DMS 273 (cell line): Measurements from ENCODE around the gene CCL14.
A peak's percentile ranks its signal among the peaks of the same experiment; 100 is the strongest.

Experiments
- DNase-seq: peaks from one replicate; lab custom pipeline; 2025; ENCODE audit not compliant: unreplicated experiment; lab: John Stamatoyannopoulos, UW

Gene CCL14

DNA sequence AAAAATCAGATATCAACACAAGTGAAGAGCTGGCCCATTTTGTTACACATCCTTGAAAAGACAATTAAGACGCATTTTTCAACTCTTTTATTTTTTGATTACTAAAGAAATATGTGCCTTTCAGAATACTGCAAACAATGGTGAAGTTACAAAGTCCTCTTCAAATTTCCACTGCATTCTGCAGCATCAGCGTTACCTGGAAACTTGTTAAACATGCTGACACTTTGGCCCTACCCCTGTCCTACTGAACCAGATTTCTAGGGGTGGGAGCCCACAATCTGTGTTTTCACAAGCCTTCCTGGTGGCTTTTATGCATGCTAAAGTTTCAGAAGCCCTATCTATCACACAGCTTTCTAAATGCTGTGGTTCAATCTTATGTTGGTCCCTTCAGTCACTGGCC, 4.5 kb upstream of the CCL14 start:
- no peak for DNase-seq

GRCh38 chr17:35988164-35988563, 1.6 kb upstream of the CCL14 start:
- DNase-seq = no peak

DNA sequence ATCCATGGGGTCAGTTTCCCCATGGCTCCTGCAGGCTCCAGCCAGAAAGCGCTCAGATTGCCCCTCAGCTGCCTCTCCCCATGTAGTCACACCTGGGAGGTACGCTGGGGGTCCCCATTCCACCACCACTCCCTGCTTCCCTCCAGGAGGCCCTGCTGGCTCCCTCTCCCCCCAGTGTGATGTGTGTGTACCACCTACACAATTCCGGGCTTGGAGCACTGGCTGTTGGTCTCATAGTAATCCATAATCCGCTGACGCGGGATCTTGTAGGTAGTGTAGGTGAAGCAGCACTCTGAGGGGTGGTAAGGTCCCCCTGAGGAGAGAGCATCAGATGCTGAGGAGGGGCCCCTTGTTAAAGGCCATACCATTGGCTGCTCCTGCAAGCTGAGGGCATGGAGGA, 2.4 kb downstream of the CCL14 start:
- DNase-seq = no peak

- DNase-seq = no peak
Measured at GRCh38 chr17:35982409-35983191, 3.9 kb downstream of the CCL14 start.

DNA sequence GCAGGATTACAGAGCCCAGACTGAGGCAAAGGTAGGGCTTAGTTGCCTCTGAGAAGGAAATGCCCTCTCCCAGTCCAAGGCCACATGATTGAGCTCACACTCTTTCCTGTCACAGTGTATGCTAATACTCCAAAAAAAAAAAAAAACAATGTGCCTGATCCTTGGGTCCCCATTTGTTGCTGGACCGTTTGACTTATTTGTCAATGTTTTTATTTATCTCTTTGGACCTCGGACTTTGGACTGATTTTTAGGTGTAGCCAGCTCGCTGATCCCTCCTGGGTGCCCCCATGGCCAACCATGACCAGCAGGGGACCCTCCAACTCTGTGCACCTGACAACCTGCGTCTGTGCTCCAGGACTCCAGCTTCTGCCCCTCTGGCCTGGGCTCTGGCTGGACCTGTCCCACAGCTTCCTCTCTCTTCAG, 4.6 kb downstream of the CCL14 start:
- DNase-seq = no peak

- no peak for DNase-seq
Measured at GRCh38 chr17:35981246-35981645, 5.3 kb downstream of the CCL14 start, which contains the start of gene CCL16. TSS of gene CCL16 (minus strand) at chr17:35981497. CDS start at chr17:35981420, 77 bp downstream.

- no peak for DNase-seq
Measured at GRCh38 chr17:35978346-35978745, 8.2 kb downstream of the CCL14 start.

DNA sequence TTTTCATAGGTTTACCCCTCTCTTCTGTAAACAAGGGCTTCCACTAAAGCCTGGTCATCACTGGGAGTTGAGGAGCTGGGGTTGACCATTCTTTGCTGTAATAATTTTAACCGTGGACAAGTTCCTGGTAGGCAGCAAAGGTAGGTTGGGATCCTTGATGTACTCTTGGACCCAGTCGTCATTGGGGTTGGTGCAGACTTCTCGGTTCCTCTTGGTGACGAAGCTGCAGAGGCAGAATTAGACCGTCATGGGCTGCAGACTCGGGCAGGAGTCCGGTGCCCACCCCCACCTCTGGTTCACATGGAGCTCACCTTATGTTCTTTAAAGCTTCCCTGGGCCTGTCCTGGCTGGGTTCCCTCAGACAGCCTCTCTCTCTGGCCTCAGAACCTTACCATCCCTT, 9.0 kb downstream of the CCL14 start:
- no peak for DNase-seq

GRCh38 chr17:35973333-35974260, 12.9 kb downstream of the CCL14 start:
- no peak for DNase-seq

DNA sequence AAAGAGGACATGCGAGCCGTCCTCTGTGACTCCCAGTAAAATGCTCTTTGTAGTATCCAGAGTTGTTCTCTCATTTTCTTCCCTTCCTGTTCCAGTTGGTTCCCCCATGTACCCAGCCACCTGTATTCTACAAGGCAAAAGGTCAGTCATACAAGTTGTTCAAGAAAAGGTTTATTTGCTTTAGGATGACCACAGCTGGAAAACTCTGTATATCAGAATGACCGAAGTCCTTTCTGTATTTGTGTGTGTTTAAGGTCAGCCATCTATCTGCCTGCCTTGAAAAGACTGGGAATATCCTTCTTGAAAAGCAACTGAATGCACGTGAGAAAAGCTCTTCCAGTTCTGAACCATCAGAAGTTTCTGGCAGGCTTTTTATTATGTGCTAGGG, 13.6 kb downstream of the CCL14 start:
- no peak for DNase-seq

DNA sequence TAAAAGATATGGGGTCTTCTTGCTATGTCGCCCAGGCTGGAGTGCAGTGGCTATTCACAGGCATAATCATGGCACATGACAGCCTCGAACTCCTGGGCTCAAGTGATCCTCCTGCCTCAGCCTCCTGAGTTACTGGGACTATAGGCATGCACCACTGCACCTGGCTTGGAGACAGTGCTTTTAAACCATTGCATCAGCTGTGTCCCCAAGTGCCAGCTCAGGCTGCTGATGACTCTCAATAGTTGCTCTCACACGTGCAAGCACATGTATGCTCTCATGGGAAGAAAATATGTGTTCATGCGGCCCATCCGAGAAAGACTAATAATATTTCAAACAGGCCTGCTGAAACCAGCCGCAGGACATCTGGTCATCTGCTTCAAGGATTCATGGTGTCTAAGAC, 14.0 kb downstream of the CCL14 start:
- DNase-seq = no peak

DNA sequence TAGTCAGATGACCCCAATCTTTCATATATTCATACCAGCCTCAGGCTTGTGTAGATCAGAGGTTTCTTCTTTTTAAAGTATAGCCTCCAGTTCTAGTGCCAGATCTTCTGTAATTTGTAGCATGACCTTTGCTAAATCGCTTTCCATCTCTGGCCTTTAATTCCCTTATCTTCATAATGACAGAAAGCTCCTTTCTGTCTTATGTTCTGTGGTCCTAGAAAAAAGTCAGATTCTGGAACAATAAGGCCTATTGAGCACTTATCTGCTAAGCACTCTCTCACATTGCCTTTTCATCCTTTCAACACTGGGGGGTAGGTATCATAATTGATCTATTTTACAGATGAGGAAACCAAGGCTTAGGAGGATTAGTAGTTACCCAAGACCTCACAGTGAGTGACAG, 14.5 kb downstream of the CCL14 start:
- DNase-seq = no peak

DNA sequence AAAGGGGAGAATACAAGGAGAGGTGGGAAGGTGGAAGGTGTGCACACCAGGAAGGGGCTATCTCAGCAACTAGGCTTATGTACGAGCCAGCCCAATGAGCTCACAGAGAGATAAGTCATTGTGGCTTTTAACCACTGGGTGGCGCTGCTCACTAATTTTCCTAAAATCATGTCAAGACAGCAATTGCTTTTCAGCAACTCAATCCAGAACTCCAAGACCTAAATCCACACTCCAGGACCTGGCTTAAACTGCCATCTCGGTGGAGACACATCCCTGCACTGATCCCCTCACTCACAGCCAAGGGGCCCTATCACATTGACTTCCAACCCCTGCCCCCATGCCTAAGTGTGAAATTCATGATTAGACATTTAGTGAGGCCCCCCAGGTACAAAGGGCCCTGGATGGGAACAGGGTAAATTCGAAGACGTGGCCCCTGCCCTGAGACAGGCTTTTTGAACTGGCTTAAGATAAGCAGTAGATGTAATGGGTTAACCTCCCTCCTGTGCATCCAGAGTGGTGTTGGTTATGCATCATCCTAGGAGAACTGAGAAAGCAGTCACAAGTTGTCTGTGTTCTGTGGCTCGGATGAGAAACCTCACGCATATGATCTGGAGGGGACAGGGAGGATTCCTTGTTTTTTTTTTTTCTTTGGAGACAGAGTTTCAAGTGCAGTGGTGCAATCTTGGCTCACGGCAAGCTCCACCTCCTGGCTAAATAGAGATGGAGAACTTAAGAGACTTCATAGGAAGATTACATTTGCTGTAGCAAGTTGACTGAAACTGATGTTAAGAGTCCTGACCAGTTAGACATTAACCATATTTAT, 16.8 kb downstream of the CCL14 start:
- peak; percentile 88 for DNase-seq

- DNase-seq = no peak
Measured at GRCh38 chr17:35968520-35969054, 17.9 kb downstream of the CCL14 start.

GRCh38 chr17:35965272-35965671, 21.3 kb downstream of the CCL14 start:
- DNase-seq = no peak

GRCh38 chr17:35963663-35964062, 22.9 kb downstream of the CCL14 start:
- no peak for DNase-seq

DNA sequence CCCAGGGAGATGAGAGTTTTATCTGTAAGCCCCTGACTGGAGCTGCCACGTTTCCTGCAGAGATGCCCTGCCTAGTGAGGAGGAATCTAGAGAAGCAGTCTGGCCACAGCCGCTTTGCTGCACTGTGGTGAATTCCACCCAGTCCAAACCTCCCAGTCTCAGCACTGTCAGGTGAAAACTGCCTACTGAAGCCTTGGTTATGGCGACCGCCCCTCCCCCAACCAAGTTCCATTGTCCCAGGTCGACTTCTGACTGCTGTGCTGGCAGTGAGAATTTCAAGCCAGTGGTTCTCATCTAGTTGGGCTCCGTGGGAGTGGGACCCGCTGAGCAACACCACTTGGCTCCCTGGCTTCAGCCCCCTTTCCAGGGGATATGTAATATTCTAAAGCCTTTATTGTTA, 32.8 kb downstream of the CCL14 start:
- no peak for DNase-seq

DNA sequence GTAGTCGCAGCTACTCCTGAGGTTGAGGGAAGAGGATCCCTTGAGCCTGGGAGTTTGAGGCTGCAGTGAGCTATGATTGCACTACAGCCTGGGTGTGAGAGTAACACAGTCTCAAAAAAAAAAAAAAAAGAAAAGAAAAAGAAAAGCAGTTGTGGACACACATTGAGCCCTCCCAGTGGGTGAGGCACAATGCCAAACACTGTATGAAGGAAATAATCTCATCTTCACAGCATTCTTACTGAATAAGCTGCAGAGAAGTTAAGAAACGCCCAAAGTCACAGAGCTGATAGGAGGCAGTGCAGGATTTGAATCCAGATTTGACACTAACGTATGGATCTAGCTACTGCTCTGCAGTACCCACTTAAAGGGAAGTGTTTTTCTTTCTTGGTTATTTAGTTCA, 37.1 kb downstream of the CCL14 start:
- peak; percentile 31 for DNase-seq

DNA sequence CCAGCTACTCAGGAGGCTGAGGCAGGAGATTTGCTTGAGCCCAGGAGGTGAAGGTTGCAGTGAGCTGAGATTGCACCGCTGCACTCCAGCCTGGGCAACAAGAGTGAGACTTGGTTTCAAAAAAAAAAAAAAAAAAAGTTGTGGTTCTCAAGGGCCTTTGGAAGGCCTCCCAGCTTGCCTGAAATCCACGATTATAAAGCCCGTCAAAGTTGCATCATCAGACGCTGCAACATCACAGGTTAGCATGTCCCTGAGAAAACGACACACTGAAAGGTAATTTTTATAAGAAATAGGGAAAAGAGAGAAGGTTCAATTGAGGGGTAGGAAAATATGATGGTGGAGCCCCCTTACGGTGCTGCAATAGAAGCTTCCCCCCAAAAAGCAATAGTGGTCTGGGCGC, 38.4 kb downstream of the CCL14 start:
- no peak for DNase-seq

- peak; percentile 81 for DNase-seq
Measured at GRCh38 chr17:35947156-35947585, 39.4 kb downstream of the CCL14 start.

DNA sequence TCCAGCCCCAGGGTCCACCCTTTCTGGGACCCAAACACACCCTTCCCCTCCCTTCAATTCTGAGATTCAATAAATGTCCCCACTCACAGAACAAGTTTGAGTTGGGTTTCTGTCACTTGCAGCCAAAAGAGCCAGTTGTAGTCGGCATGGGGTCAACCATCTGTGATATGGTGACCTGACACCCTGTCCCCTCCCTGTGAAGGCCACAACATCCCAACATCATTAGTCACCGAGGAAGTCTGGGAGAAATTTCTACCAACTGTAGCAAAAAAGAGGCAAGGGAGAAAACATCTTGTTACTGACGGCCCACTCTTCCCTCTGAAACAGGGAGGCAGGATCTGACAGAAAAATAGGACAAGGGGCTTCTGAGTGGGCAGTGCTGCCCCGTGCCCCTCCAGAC, 42.4 kb downstream of the CCL14 start:
- no peak for DNase-seq
